Thyroid gland (tissue), 4 donors: ENCODE data around the gene ANKRD22. TPM values are rescaled to one million over a fixed set of nuclear protein-coding genes. Genes with fewer than 3 reads are reported as not detected.

ENCODE experiments used
- DNase-seq, 2 donors: peaks; one replicate each; pipeline ENCODE4 v3.0.0-alpha.2; 2019
- H3K27ac ChIP-seq, 3 donors: fragments of 200-600 bp; sonication (generic); 1 replicate in 2 of 3; 2 replicates in 1 of 3; pipeline ENCODE4 v1.5.1; 2016 to 2019; ENCODE audit warnings: mild to moderate bottlenecking in 1 of 3, moderate library complexity in 1 of 3
- H3K27me3 ChIP-seq: fragments of 200-600 bp; sonication (generic); one replicate; pipeline ENCODE4 v1.5.1; 2019
- H3K36me3 ChIP-seq, 2 donors: fragments of 200-600 bp; sonication (generic); one replicate each; pipeline ENCODE4 v1.5.1; 2016 to 2019
- H3K4me1 ChIP-seq, 2 donors: fragments of 200-600 bp; sonication (generic); one replicate each; pipeline ENCODE4 v1.5.1; 2017 to 2019
- H3K4me3 ChIP-seq, 3 donors: fragments of 200-600 bp; sonication (generic); replicated peaks in 1 of 3; 1 replicate in 2 of 3; 2 replicates in 1 of 3; pipeline ENCODE4 v1.5.1; 2016; ENCODE audit warnings: mild to moderate bottlenecking in 1 of 3
- H3K9me3 ChIP-seq: fragments of 200-600 bp; sonication (generic); one replicate; pipeline ENCODE4 v1.5.1; 2017
- CTCF ChIP-seq, 6 experiments: fragments of 200-600 bp in 3 of 6; fragments of 450-650 bp in 3 of 6; sonication (generic) in 3 of 6; IDR thresholded peaks; one replicate each; pipeline ENCODE4 v1.5.1; 2016 to 2019; ENCODE audit warnings: antibody characterized with exemption in 6 of 6, mild to moderate bottlenecking in 2 of 6, inconsistent platforms in 1 of 6, moderate library complexity in 1 of 6
- POLR2A ChIP-seq, 2 donors: fragments of 450-650 bp; IDR thresholded peaks; one replicate each; pipeline ENCODE4 v1.6.1; 2017; ENCODE audit warnings: antibody characterized with exemption in 2 of 2, mild to moderate bottlenecking in 2 of 2, moderate library complexity in 1 of 2
- WGBS, 2 donors: methylation state at CpG; one replicate each; pipeline ENCODE4 v1.1.5; 2017; 5-methylcytosine and 5-hydroxymethylcytosine counted together
- intact Hi-C: fragments of 100-400 bp; cut with DNase I; formaldehyde crosslinking; loops from one replicate; pipeline ENCODE4 v1.15.1; 2023
- total RNA-seq, 4 donors: library from RNA; depleted of rRNA; stranded (reverse); fragments of >200 nt; gene quantifications; one replicate each; pipeline ENCODE4 v1.2.3, GENCODE V29; 2016

Gene ANKRD22
- total RNA-seq, 4 donors from 2014 or later, result not detected

- H3K27me3 ChIP-seq, result no peaks in the 10 kb centered on the region
- no peaks in the 10 kb centered on the region for H3K9me3 ChIP-seq
- H3K36me3 ChIP-seq, result no peaks in the 10 kb centered on the region
- no peak overlapping the region for H3K4me3 ChIP-seq
- intact Hi-C loops, result no loop called here
- no peaks in the 10 kb centered on the region for H3K4me1 ChIP-seq
- H3K27ac ChIP-seq, result no peak overlapping the region
- DNase-seq, result no peak
- WGBS, 2 donors, result 75 to 80% methylated on average over 2 of the region's 2 CpGs
- TF ChIP-seq CTCF (IDR thresholded peaks at IDR 0.05) (no peak), POLR2A (IDR thresholded peaks at IDR 0.05) (no peak)
Measured at GRCh38 chr10:88793712-88794299, 57.8 kb downstream of the ANKRD22 start.

GRCh38 chr10:88792661-88793060 lies 59.0 kb downstream of the ANKRD22 start:
- no peak for TF ChIP-seq CTCF (IDR thresholded peaks at IDR 0.05)
- TF ChIP-seq POLR2A (IDR thresholded peaks at IDR 0.05), result no peak
- 90% methylated on average over 4 of the region's 4 CpGs for WGBS, 2 donors
- H3K9me3 ChIP-seq, result no peaks in the 10 kb centered on the region
- H3K4me1 ChIP-seq, result no peaks in the 10 kb centered on the region
- no peak overlapping the region for H3K27ac ChIP-seq
- H3K36me3 ChIP-seq, result no peaks in the 10 kb centered on the region
- DNase-seq, result no peak
- H3K4me3 ChIP-seq, result no peak overlapping the region
- intact Hi-C loops, result no loop called here
- H3K27me3 ChIP-seq, result no peaks in the 10 kb centered on the region

- Histone ChIP-seq H3K4me1 (no peaks in the 10 kb centered on the region), H3K27me3 (no peaks in the 10 kb centered on the region), H3K27ac (no peak overlapping the region), H3K4me3 (no peak overlapping the region), H3K9me3 (no peaks in the 10 kb centered on the region), H3K36me3 (no peaks in the 10 kb centered on the region)
- intact Hi-C loops, result no loop called here
- TF ChIP-seq CTCF (IDR thresholded peaks at IDR 0.05) (peak in 3 of 6 experiments; percentile 24 to 44 (median 30)), POLR2A (IDR thresholded peaks at IDR 0.05) (no peak)
- WGBS, 2 donors, result 53 to 59% methylated on average over 2 of the region's 2 CpGs
- peak; percentile 4 to 7 for DNase-seq
Measured at GRCh38 chr10:88791924-88792323, 59.7 kb downstream of the ANKRD22 start.

GRCh38 chr10:88788924-88789323 lies 62.7 kb downstream of the ANKRD22 start:
- DNase-seq, result no peak
- Histone ChIP-seq H3K27me3 (no peaks in the 10 kb centered on the region), H3K27ac (no peak overlapping the region), H3K36me3 (no peaks in the 10 kb centered on the region), H3K4me3 (no peak overlapping the region), H3K4me1 (no peaks in the 10 kb centered on the region), H3K9me3 (no peaks in the 10 kb centered on the region)
- TF ChIP-seq CTCF (IDR thresholded peaks at IDR 0.05) (no peak), POLR2A (IDR thresholded peaks at IDR 0.05) (no peak)
- intact Hi-C loops, result no loop called here

GRCh38 chr10:88787463-88787862 lies 64.2 kb downstream of the ANKRD22 start:
- no peak for DNase-seq
- no peaks in the 10 kb centered on the region for H3K27me3 ChIP-seq
- intact Hi-C loops, result no loop called here
- TF ChIP-seq CTCF (IDR thresholded peaks at IDR 0.05), result no peak
- TF ChIP-seq POLR2A (IDR thresholded peaks at IDR 0.05), result no peak
- no peaks in the 10 kb centered on the region for H3K36me3 ChIP-seq
- no peak overlapping the region for H3K4me3 ChIP-seq
- no peaks in the 10 kb centered on the region for H3K4me1 ChIP-seq
- no peak overlapping the region for H3K27ac ChIP-seq
- H3K9me3 ChIP-seq, result no peaks in the 10 kb centered on the region
- 83 to 89% methylated on average over 5 of the region's 5 CpGs for WGBS, 2 donors
